ENCODE data around the gene RNF34.
"Not testable (repeated sequence)": the region's sequence is repeated elsewhere in the genome, so short reads cannot be mapped to it uniquely, and the experiment has no call there.

RNF34 gene

GRCh38 chr12:121399391-121400331, at the start of gene RNF34:
TSS of gene RNF34 (plus strand) at chr12:121400118. CDS start at chr12:121400213, 95 bp downstream.
- TF ChIP-seq JUND (IDR thresholded peaks at IDR 0.05; ENCODE audit: low read depth) = no peak
- DNase-seq (ENCODE audit: low read depth in 1 of 2, low spot score in 1 of 2) = peak; percentile 95 to 99
- in situ Hi-C loops (cut with HindIII; ENCODE audit: low pct_unique_long_range_greater_than_20kb, low sequenced_read_pairs) = no loop called here

- no peak for TF ChIP-seq JUND (IDR thresholded peaks at IDR 0.05; ENCODE audit: low read depth)
- peak; percentile 98 to 100 for DNase-seq (ENCODE audit: low read depth in 1 of 2, low spot score in 1 of 2)
- in situ Hi-C loops (cut with HindIII; ENCODE audit: low pct_unique_long_range_greater_than_20kb, low sequenced_read_pairs) = no loop called here
Measured at GRCh38 chr12:121351820-121352681, 47.9 kb upstream of the RNF34 start, which contains the start of gene ANAPC5. TSS of gene ANAPC5 (minus strand) at chr12:121352411. CDS start at chr12:121352340, 71 bp downstream.

GRCh38 chr12:121352682-121353018, 47.3 kb upstream of the RNF34 start:
- in situ Hi-C loops (cut with HindIII; ENCODE audit: low pct_unique_long_range_greater_than_20kb, low sequenced_read_pairs) = no loop called here
- DNase-seq (ENCODE audit: low read depth in 1 of 2, low spot score in 1 of 2) = no peak

GRCh38 chr12:121355818-121356217, 44.1 kb upstream of the RNF34 start:
- in situ Hi-C loops (cut with HindIII; ENCODE audit: low pct_unique_long_range_greater_than_20kb, low sequenced_read_pairs) = no loop called here
- no peak for DNase-seq (ENCODE audit: low read depth in 1 of 2, low spot score in 1 of 2)

More at GRCh38 chr12:121352682-121353018, 47.3 kb upstream of the RNF34 start:
- no peak for TF ChIP-seq JUND (IDR thresholded peaks at IDR 0.05; ENCODE audit: low read depth)

GRCh38 chr12:121356657-121357056, 43.3 kb upstream of the RNF34 start:
- DNase-seq (ENCODE audit: low read depth in 1 of 2, low spot score in 1 of 2) = no peak
- in situ Hi-C loops (cut with HindIII; ENCODE audit: low pct_unique_long_range_greater_than_20kb, low sequenced_read_pairs) = no loop called here

More at GRCh38 chr12:121355818-121356217, 44.1 kb upstream of the RNF34 start:
- TF ChIP-seq JUND (IDR thresholded peaks at IDR 0.05; ENCODE audit: low read depth) = no peak

GRCh38 chr12:121357331-121357730, 42.6 kb upstream of the RNF34 start:
- TF ChIP-seq JUND (IDR thresholded peaks at IDR 0.05; ENCODE audit: low read depth) = no peak
- in situ Hi-C loops (cut with HindIII; ENCODE audit: low pct_unique_long_range_greater_than_20kb, low sequenced_read_pairs) = no loop called here
- DNase-seq (ENCODE audit: low read depth in 1 of 2, low spot score in 1 of 2) = no peak

More at GRCh38 chr12:121356657-121357056, 43.3 kb upstream of the RNF34 start:
- TF ChIP-seq JUND (IDR thresholded peaks at IDR 0.05; ENCODE audit: low read depth) = no peak

- in situ Hi-C loops (cut with HindIII; ENCODE audit: low pct_unique_long_range_greater_than_20kb, low sequenced_read_pairs) = no loop called here
- no peak for TF ChIP-seq JUND (IDR thresholded peaks at IDR 0.05; ENCODE audit: low read depth)
Measured at GRCh38 chr12:121358073-121358472, 41.8 kb upstream of the RNF34 start.

GRCh38 chr12:121364683-121365121, 35.2 kb upstream of the RNF34 start:
- TF ChIP-seq JUND (IDR thresholded peaks at IDR 0.05; ENCODE audit: low read depth) = no peak
- DNase-seq (ENCODE audit: low read depth in 1 of 2, low spot score in 1 of 2) = peak in 1 of 2 experiments; percentile 10
- in situ Hi-C loops (cut with HindIII; ENCODE audit: low pct_unique_long_range_greater_than_20kb, low sequenced_read_pairs) = no loop called here

More at GRCh38 chr12:121358073-121358472, 41.8 kb upstream of the RNF34 start:
- DNase-seq (ENCODE audit: low read depth in 1 of 2, low spot score in 1 of 2) = no peak

GRCh38 chr12:121365416-121366062, 34.4 kb upstream of the RNF34 start:
- DNase-seq (ENCODE audit: low read depth in 1 of 2, low spot score in 1 of 2) = no peak
- no peak for TF ChIP-seq JUND (IDR thresholded peaks at IDR 0.05; ENCODE audit: low read depth)
- in situ Hi-C loops (cut with HindIII; ENCODE audit: low pct_unique_long_range_greater_than_20kb, low sequenced_read_pairs) = no loop called here

GRCh38 chr12:121366063-121366459, 33.9 kb upstream of the RNF34 start:
- TF ChIP-seq JUND (IDR thresholded peaks at IDR 0.05; ENCODE audit: low read depth) = no peak
- peak in 1 of 2 experiments; percentile 24 for DNase-seq (ENCODE audit: low read depth in 1 of 2, low spot score in 1 of 2)
- in situ Hi-C loops (cut with HindIII; ENCODE audit: low pct_unique_long_range_greater_than_20kb, low sequenced_read_pairs) = no loop called here

GRCh38 chr12:121371404-121371803, 28.5 kb upstream of the RNF34 start:
- DNase-seq (ENCODE audit: low read depth in 1 of 2, low spot score in 1 of 2) = no peak
- in situ Hi-C loops (cut with HindIII; ENCODE audit: low pct_unique_long_range_greater_than_20kb, low sequenced_read_pairs) = no loop called here
- TF ChIP-seq JUND (IDR thresholded peaks at IDR 0.05; ENCODE audit: low read depth) = no peak

GRCh38 chr12:121373755-121374154, 26.2 kb upstream of the RNF34 start:
- TF ChIP-seq JUND (IDR thresholded peaks at IDR 0.05; ENCODE audit: low read depth) = no peak
- in situ Hi-C loops (cut with HindIII; ENCODE audit: low pct_unique_long_range_greater_than_20kb, low sequenced_read_pairs) = no loop called here
- no peak for DNase-seq (ENCODE audit: low read depth in 1 of 2, low spot score in 1 of 2)

- in situ Hi-C loops (cut with HindIII; ENCODE audit: low pct_unique_long_range_greater_than_20kb, low sequenced_read_pairs); DNase-seq (ENCODE audit: low read depth in 1 of 2, low spot score in 1 of 2): not testable (repeated sequence)
Measured at GRCh38 chr12:121374336-121374735, 25.6 kb upstream of the RNF34 start.

- DNase-seq (ENCODE audit: low read depth in 1 of 2, low spot score in 1 of 2); in situ Hi-C loops (cut with HindIII; ENCODE audit: low pct_unique_long_range_greater_than_20kb, low sequenced_read_pairs): not testable (repeated sequence)
Measured at GRCh38 chr12:121374945-121375584, 24.9 kb upstream of the RNF34 start.

Measured in T47D (cell line).